WTC11 (cell line): ENCODE data around the gene STAG2. TPM values are rescaled to one million over a fixed set of nuclear protein-coding genes. Genes with fewer than 3 reads are reported as not detected.

Experiments used
- ATAC-seq: fragments of 200-7000 bp; cut with Tn5 transposase; 2 replicates; pipeline ENCODE4 v1.10.0; 2021; ENCODE audit warnings: mild to moderate bottlenecking, moderate library complexity
- CTCF ChIA-PET: fragments of 300-600 bp; sonication (Branson Sonifier 250); formaldehyde crosslinking; loops from one replicate; lab custom pipeline; 2021; ENCODE audit warnings: antibody characterized with exemption; lab: Charles Lee
- POLR2A ChIA-PET: fragments of 350-600 bp; sonication (Branson Sonifier 250); formaldehyde crosslinking; loops from one replicate; lab custom pipeline; 2021; ENCODE audit warnings: antibody characterized with exemption; lab: Charles Lee
- DNase-seq: peaks from one replicate; pipeline ENCODE4 v3.0.0; 2021; ENCODE audit warnings: low spot score
- H3K27ac Mint-ChIP-seq: 2 replicates; pipeline ENCODE4 v1.8.0; 2021; ENCODE audit warnings: mixed read lengths
- H3K27me3 Mint-ChIP-seq: 2 replicates; pipeline ENCODE4 v1.8.0; 2021; ENCODE audit warnings: low read depth, mild to moderate bottlenecking, moderate library complexity, mixed read lengths
- H3K36me3 Mint-ChIP-seq: 2 replicates; pipeline ENCODE4 v1.8.0; 2021; ENCODE audit warnings: mixed read lengths
- H3K4me1 Mint-ChIP-seq: 2 replicates; pipeline ENCODE4 v1.8.0; 2022; ENCODE audit warnings: mixed read lengths
- H3K4me3 Mint-ChIP-seq: 2 replicates; pipeline ENCODE4 v1.8.0; 2021; ENCODE audit warnings: mild to moderate bottlenecking, moderate library complexity, mixed read lengths
- H3K9me3 Mint-ChIP-seq: 2 replicates; pipeline ENCODE4 v1.8.0; 2021; ENCODE audit warnings: mixed read lengths
- E2F4 ChIP-seq: sonication (generic); formaldehyde crosslinking; IDR thresholded peaks from 2 replicates; pipeline ENCODE4 v1.8.1; 2022; ENCODE audit warnings: low read depth, mild to moderate bottlenecking, moderate library complexity, missing genetic modification reagents, borderline replicate concordance
- E2F5 ChIP-seq: sonication (generic); formaldehyde crosslinking; IDR thresholded peaks from 2 replicates; pipeline ENCODE4 v1.8.1; 2022; ENCODE audit warnings: mild to moderate bottlenecking, moderate library complexity, missing genetic modification reagents
- ETV6 ChIP-seq: sonication (generic); formaldehyde crosslinking; IDR thresholded peaks from 2 replicates; pipeline ENCODE4 v1.8.1; 2022; ENCODE audit warnings: mild to moderate bottlenecking, missing genetic modification reagents
- HMGXB4 ChIP-seq: sonication (generic); formaldehyde crosslinking; IDR thresholded peaks from 2 replicates; pipeline ENCODE4 v1.8.1; 2023; ENCODE audit warnings: mild to moderate bottlenecking, moderate library complexity, missing genetic modification reagents
- MXD4 ChIP-seq: fragments of 250-450 bp; sonication (Bioruptor Pico); IDR thresholded peaks from 2 replicates; pipeline ENCODE4 v1.8.0; 2021; ENCODE audit warnings: mild to moderate bottlenecking, moderate library complexity, borderline replicate concordance
- NR2C2 ChIP-seq: sonication (generic); formaldehyde crosslinking; IDR thresholded peaks from 2 replicates; pipeline ENCODE4 v1.8.0; 2022; ENCODE audit warnings: mild to moderate bottlenecking, missing genetic modification reagents
- RELA ChIP-seq: sonication (generic); formaldehyde crosslinking; IDR thresholded peaks from 2 replicates; pipeline ENCODE4 v1.8.1; 2022; ENCODE audit warnings: missing genetic modification reagents, mild to moderate bottlenecking, borderline replicate concordance
- SMAD4 ChIP-seq: sonication (generic); formaldehyde crosslinking; IDR thresholded peaks from 2 replicates; pipeline ENCODE4 v1.8.0; 2022; ENCODE audit warnings: mild to moderate bottlenecking, missing genetic modification reagents
- TEAD4 ChIP-seq: sonication (generic); formaldehyde crosslinking; IDR thresholded peaks from 2 replicates; pipeline ENCODE4 v1.8.0; 2022; ENCODE audit warnings: mild to moderate bottlenecking, missing genetic modification reagents
- ZBTB21 ChIP-seq: sonication (generic); formaldehyde crosslinking; IDR thresholded peaks from 2 replicates; pipeline ENCODE4 v1.8.1; 2023; ENCODE audit warnings: mild to moderate bottlenecking, missing genetic modification reagents, borderline replicate concordance
- ZMAT4 ChIP-seq: fragments of 250-450 bp; sonication (Bioruptor Pico); IDR thresholded peaks from 2 replicates; pipeline ENCODE4 v1.9.0; 2021; ENCODE audit warnings: mild to moderate bottlenecking
- ZNF232 ChIP-seq: sonication (generic); formaldehyde crosslinking; IDR thresholded peaks from 2 replicates; pipeline ENCODE4 v1.8.0; 2022; ENCODE audit warnings: mild to moderate bottlenecking, missing genetic modification reagents
- ZNF396 ChIP-seq: fragments of 250-450 bp; sonication (Bioruptor Pico); IDR thresholded peaks from 2 replicates; pipeline ENCODE4 v1.8.0; 2021; ENCODE audit warnings: mild to moderate bottlenecking, moderate library complexity, borderline replicate concordance
- ZNF423 ChIP-seq: fragments of 250-450 bp; sonication (Bioruptor Pico); IDR thresholded peaks from 2 replicates; pipeline ENCODE4 v2.1.2; 2022; ENCODE audit warnings: mild to moderate bottlenecking, moderate library complexity
- total RNA-seq: library from RNA; stranded (reverse); gene quantifications from 3 replicates; pipeline ENCODE4 v1.2.3, GENCODE V29; 2021
- TF ChIP-seq, protein P1 (sequence below): fragments of 200-600 bp; IDR thresholded peaks from 2 replicates; pipeline ENCODE4 v1.8.0; 2022; ENCODE audit warnings: antibody characterized with exemption
- TF ChIP-seq, protein P2 (sequence below): sonication (generic); formaldehyde crosslinking; IDR thresholded peaks from 2 replicates; pipeline ENCODE4 v1.8.1; 2023; ENCODE audit warnings: mild to moderate bottlenecking, missing genetic modification reagents
- TF ChIP-seq, protein P3 (sequence below): fragments of 250-450 bp; sonication (Bioruptor Pico); IDR thresholded peaks from 2 replicates; pipeline ENCODE4 v1.8.0; 2021; ENCODE audit warnings: mild to moderate bottlenecking
- TF ChIP-seq, protein P4 (sequence below): sonication (generic); formaldehyde crosslinking; IDR thresholded peaks from 2 replicates; pipeline ENCODE4 v1.8.0; 2023; ENCODE audit warnings: missing genetic modification reagents, mild to moderate bottlenecking, borderline replicate concordance
- TF ChIP-seq, protein P5 (sequence below): sonication (generic); formaldehyde crosslinking; IDR thresholded peaks from 2 replicates; pipeline ENCODE4 v1.8.1; 2023; ENCODE audit warnings: mild to moderate bottlenecking, missing genetic modification reagents, moderate library complexity
- TF ChIP-seq, protein P6 (sequence below): sonication (generic); formaldehyde crosslinking; IDR thresholded peaks from 2 replicates; pipeline ENCODE4 v1.8.0; 2023; ENCODE audit warnings: missing genetic modification reagents

The STAG2 gene
- total RNA-seq, 1 experiment from 2014 or later, result 70.5 TPM

DNA sequence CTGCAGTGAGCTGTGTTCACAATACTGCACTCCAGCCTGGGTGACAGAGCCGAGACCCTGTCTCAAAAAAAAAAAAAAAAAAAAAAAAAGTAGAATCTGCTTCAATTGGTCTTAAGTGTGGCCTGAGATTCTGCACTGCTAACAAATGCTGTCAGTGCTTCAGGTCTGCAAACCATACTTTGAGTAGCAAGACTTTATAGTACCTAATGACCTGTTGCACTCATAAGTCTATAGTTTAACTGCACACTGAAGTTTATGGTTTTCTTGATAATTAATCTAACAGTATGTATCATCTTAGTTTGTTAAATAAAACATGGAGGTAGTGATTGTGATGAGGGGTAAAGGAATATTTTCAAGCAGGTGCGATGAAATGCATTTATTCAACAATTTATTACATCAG lies 135.6 kb downstream of the STAG2 start:
- no peak overlapping the region for H3K27ac Mint-ChIP-seq
- no peak overlapping the region for H3K4me3 Mint-ChIP-seq
- POLR2A ChIA-PET, result no interaction called here
- TF ChIP-seq HMGXB4 (no peak), RELA (CRISPR knock-in tag) (no peak), SMAD4 (no peak), MXD4 (no peak), NR2C2 (no peak), TEAD4 (CRISPR knock-in tag) (no peak), ZNF396 (CRISPR knock-in tag) (no peak), ETV6 (no peak), ZBTB21 (CRISPR knock-in tag) (no peak), ZNF423 (CRISPR knock-in tag) (no peak), E2F4 (no peak), ZMAT4 (CRISPR knock-in tag) (no peak), ZNF232 (no peak), E2F5 (CRISPR knock-in tag) (no peak)
- TF ChIP-seq, protein P1, sequence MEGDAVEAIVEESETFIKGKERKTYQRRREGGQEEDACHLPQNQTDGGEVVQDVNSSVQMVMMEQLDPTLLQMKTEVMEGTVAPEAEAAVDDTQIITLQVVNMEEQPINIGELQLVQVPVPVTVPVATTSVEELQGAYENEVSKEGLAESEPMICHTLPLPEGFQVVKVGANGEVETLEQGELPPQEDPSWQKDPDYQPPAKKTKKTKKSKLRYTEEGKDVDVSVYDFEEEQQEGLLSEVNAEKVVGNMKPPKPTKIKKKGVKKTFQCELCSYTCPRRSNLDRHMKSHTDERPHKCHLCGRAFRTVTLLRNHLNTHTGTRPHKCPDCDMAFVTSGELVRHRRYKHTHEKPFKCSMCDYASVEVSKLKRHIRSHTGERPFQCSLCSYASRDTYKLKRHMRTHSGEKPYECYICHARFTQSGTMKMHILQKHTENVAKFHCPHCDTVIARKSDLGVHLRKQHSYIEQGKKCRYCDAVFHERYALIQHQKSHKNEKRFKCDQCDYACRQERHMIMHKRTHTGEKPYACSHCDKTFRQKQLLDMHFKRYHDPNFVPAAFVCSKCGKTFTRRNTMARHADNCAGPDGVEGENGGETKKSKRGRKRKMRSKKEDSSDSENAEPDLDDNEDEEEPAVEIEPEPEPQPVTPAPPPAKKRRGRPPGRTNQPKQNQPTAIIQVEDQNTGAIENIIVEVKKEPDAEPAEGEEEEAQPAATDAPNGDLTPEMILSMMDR, result no peak
- TF ChIP-seq, protein P2, sequence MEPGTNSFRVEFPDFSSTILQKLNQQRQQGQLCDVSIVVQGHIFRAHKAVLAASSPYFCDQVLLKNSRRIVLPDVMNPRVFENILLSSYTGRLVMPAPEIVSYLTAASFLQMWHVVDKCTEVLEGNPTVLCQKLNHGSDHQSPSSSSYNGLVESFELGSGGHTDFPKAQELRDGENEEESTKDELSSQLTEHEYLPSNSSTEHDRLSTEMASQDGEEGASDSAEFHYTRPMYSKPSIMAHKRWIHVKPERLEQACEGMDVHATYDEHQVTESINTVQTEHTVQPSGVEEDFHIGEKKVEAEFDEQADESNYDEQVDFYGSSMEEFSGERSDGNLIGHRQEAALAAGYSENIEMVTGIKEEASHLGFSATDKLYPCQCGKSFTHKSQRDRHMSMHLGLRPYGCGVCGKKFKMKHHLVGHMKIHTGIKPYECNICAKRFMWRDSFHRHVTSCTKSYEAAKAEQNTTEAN (CRISPR knock-in tag), result no peak
- TF ChIP-seq, protein P3, sequence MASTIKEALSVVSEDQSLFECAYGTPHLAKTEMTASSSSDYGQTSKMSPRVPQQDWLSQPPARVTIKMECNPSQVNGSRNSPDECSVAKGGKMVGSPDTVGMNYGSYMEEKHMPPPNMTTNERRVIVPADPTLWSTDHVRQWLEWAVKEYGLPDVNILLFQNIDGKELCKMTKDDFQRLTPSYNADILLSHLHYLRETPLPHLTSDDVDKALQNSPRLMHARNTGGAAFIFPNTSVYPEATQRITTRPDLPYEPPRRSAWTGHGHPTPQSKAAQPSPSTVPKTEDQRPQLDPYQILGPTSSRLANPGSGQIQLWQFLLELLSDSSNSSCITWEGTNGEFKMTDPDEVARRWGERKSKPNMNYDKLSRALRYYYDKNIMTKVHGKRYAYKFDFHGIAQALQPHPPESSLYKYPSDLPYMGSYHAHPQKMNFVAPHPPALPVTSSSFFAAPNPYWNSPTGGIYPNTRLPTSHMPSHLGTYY (CRISPR knock-in tag), result no peak
- TF ChIP-seq, protein P4, sequence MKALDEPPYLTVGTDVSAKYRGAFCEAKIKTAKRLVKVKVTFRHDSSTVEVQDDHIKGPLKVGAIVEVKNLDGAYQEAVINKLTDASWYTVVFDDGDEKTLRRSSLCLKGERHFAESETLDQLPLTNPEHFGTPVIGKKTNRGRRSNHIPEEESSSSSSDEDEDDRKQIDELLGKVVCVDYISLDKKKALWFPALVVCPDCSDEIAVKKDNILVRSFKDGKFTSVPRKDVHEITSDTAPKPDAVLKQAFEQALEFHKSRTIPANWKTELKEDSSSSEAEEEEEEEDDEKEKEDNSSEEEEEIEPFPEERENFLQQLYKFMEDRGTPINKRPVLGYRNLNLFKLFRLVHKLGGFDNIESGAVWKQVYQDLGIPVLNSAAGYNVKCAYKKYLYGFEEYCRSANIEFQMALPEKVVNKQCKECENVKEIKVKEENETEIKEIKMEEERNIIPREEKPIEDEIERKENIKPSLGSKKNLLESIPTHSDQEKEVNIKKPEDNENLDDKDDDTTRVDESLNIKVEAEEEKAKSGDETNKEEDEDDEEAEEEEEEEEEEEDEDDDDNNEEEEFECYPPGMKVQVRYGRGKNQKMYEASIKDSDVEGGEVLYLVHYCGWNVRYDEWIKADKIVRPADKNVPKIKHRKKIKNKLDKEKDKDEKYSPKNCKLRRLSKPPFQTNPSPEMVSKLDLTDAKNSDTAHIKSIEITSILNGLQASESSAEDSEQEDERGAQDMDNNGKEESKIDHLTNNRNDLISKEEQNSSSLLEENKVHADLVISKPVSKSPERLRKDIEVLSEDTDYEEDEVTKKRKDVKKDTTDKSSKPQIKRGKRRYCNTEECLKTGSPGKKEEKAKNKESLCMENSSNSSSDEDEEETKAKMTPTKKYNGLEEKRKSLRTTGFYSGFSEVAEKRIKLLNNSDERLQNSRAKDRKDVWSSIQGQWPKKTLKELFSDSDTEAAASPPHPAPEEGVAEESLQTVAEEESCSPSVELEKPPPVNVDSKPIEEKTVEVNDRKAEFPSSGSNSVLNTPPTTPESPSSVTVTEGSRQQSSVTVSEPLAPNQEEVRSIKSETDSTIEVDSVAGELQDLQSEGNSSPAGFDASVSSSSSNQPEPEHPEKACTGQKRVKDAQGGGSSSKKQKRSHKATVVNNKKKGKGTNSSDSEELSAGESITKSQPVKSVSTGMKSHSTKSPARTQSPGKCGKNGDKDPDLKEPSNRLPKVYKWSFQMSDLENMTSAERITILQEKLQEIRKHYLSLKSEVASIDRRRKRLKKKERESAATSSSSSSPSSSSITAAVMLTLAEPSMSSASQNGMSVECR (CRISPR knock-in tag), result no peak
- TF ChIP-seq, protein P5, sequence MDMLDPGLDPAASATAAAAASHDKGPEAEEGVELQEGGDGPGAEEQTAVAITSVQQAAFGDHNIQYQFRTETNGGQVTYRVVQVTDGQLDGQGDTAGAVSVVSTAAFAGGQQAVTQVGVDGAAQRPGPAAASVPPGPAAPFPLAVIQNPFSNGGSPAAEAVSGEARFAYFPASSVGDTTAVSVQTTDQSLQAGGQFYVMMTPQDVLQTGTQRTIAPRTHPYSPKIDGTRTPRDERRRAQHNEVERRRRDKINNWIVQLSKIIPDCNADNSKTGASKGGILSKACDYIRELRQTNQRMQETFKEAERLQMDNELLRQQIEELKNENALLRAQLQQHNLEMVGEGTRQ, result no peak
- TF ChIP-seq, protein P6, sequence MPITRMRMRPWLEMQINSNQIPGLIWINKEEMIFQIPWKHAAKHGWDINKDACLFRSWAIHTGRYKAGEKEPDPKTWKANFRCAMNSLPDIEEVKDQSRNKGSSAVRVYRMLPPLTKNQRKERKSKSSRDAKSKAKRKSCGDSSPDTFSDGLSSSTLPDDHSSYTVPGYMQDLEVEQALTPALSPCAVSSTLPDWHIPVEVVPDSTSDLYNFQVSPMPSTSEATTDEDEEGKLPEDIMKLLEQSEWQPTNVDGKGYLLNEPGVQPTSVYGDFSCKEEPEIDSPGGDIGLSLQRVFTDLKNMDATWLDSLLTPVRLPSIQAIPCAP (CRISPR knock-in tag), result no peak
- TF ChIP-seq, all 79 proteins: peak for 0
- Mint-ChIP-seq H3K4me1 (no peaks in the 10 kb centered on the region), H3K9me3 (no peaks in the 10 kb centered on the region), H3K36me3 (peaks cover 40% of the 10 kb centered on the region), H3K27me3 (no peaks in the 10 kb centered on the region)
- DNase-seq (no peak), ATAC-seq (no peak)
- CTCF ChIA-PET, result no interaction called here
